ENCODE data around the gene TMEM86B.

TMEM86B gene

DNA sequence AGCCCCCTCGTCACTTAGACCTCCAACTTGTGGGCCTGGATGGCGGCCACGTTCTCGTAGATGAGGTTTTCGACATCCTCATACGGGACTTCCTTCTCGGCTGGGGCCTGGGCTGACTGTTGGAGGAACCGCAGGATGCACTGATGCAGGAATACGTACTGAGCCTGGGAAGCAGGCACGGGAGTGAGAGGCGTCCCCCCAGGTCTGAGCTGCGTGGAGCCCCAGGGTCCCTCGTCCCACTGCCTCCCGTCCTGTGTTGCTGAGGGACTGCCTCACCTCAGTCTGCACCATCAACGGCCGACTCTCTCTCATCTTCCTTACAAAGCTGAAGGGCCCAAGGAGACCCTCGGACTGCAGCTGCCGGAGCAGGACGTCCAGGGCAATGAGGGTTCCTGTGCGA, 46.8 kb downstream of the TMEM86B start:
- in situ Hi-C loops (cut with HindIII; ENCODE audit: low sequenced_read_pairs), result no loop called here

DNA sequence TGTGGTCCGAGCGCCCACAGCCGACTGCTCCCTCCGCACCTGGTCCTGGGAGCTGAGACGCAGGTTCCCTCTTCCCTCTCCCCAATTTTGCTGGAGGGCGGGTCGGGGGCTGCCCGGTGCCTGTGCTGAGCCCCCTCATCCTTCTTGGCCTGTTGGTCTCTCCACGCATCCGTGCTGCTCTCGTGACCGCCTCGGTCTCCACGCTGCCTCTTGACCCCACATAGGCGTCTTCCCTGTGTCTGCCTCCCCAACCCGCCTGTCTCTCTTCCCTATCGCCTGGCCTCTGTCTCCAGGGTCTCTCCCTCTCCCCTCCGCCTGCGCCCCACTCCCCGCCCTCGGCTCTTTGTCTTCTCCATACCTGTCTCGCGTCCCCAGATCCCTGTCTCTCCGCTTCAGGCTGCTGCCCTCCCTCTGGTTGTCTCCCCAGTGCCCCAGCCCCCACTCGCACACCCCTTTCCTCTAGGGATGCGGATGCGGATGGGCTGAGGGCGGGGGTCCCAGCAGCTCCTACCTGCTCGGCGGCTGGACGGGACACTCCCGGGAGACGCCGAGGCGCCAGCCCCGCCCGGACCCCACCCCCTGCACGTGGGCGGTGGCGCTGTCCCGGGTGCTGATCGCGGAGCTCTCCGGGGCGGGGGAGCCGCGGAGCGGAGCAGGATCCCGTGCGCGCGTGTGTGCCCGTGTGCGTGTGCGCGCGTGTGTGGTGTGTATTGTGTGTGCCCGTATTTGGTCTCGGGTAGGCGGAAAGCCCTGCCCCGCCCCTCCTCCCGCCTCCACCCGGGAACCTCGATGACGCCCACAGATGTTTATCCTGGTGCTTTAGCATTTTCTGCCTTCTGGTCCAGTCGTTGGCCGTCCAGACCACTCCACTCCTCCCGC, 48.7 kb downstream of the TMEM86B start, which contains the start of gene SYT5:
SYT5 (minus strand) TSS at position 684 of the 879 bp plus-strand sequence. CDS start 1,248 bp downstream, outside the sequence.
- in situ Hi-C loops (cut with HindIII; ENCODE audit: low sequenced_read_pairs), result loop anchor here (10.0 kb wide), 1 partner anchor 295 kb away; the partner anchor contains the start of gene ZNF628

DNA sequence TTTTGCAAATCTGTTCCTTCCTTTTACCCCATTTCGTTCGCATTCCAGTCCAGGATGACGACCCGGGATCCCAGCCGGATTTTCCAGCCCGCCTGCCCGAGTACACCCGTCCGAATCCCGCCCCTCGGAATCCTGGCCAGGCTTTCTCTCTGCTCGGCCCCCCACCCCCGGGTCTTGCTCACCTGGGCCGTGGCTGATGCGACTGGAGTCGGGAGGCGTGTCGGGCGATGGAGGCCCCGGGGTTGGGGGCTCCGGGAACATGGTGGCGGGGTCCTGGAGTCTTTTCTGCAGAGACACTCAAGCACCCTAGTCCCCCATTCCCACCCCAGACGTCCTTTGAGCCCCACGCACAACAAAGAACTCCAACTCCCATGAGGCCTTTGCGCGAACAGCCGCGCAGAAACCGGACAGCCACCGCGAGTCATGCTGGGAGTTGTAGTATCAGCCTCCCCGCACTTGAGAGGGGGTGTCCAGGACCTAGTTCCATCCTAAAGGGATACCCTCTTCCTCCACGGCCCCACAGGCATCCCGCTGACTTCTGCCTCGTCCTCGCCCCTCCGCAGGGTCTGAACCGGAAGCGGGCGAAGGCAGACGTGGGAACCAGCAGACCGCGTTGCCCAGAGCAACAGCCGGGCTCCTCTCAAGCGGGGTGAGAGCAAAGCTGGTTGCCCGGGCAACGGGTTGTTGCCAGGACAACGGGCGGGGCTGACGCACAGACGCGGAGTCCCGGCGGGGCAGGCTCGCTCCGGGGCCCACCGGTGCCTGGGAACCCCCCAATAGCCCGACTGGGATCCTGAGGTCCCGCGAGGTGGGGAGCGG, 49.6 kb downstream of the TMEM86B start:
- in situ Hi-C loops (cut with HindIII; ENCODE audit: low sequenced_read_pairs), result loop anchor here (10.0 kb wide), 1 partner anchor 296 kb away; the partner anchor contains the start of gene ZNF628

All from endothelial cell of hepatic sinusoid (primary cell).